HG02840 (cell line): ENCODE data around the gene YTHDC2.

Source experiments
- ATAC-seq: cut with Tn5 transposase; IDR thresholded peaks from one replicate; pipeline ENCODE4 v1.9.1; 2021; ENCODE audit warnings: mild to moderate bottlenecking, moderate library complexity, moderate number of reproducible peaks; ENCODE audit not compliant: unreplicated experiment, low FRiP score

The YTHDC2 gene

GRCh38 chr5:113513384-113514288 is at the start of gene YTHDC2:
Gene YTHDC2 (plus strand): TSS chr5:113513694. CDS start chr5:113513896, 202 bp downstream.
- ATAC-seq: peak; percentile 99

GRCh38 chr5:113474100-113474728 is 39.3 kb upstream of the YTHDC2 start:
- ATAC-seq: no peak

GRCh38 chr5:113478691-113479090 is 34.8 kb upstream of the YTHDC2 start:
- no peak for ATAC-seq

GRCh38 chr5:113480243-113480642 is 33.3 kb upstream of the YTHDC2 start:
- no peak for ATAC-seq

GRCh38 chr5:113487416-113487780 is 26.1 kb upstream of the YTHDC2 start:
- ATAC-seq: no peak

GRCh38 chr5:113487781-113488644 is 25.5 kb upstream of the YTHDC2 start, which contains the start of gene MCC:
Gene MCC (minus strand): TSS chr5:113488453.
- no peak for ATAC-seq

- ATAC-seq: no peak
These were observed 24.8 kb upstream of the YTHDC2 start for GRCh38 chr5:113488645-113489184.

GRCh38 chr5:113489299-113489698 is 24.2 kb upstream of the YTHDC2 start:
- ATAC-seq: no peak

- ATAC-seq: no peak
These were observed 23.2 kb upstream of the YTHDC2 start for GRCh38 chr5:113490317-113490716.

GRCh38 chr5:113491022-113491421 is 22.5 kb upstream of the YTHDC2 start:
- no peak for ATAC-seq

- ATAC-seq: no peak
These were observed 20.0 kb upstream of the YTHDC2 start for GRCh38 chr5:113493446-113493845.

- no peak for ATAC-seq
These were observed 18.1 kb upstream of the YTHDC2 start for GRCh38 chr5:113495422-113495841.

- ATAC-seq: no peak
These were observed 11.4 kb upstream of the YTHDC2 start for GRCh38 chr5:113502073-113502472.

GRCh38 chr5:113503146-113503545 is 10.3 kb upstream of the YTHDC2 start:
- no peak for ATAC-seq

- ATAC-seq: no peak
These were observed 8.3 kb upstream of the YTHDC2 start for GRCh38 chr5:113505181-113505580.

- no peak for ATAC-seq
These were observed 5.9 kb upstream of the YTHDC2 start for GRCh38 chr5:113507601-113508000.

GRCh38 chr5:113508756-113509155 is 4.7 kb upstream of the YTHDC2 start:
- no peak for ATAC-seq

GRCh38 chr5:113510836-113511451 is 2.5 kb upstream of the YTHDC2 start:
- ATAC-seq: no peak

- no peak for ATAC-seq
These were observed 1.2 kb upstream of the YTHDC2 start for GRCh38 chr5:113512341-113512740.

- no peak for ATAC-seq
These were observed 768 bp downstream of the YTHDC2 start for GRCh38 chr5:113514289-113514635.
